T follicular helper cell (primary cell): Measurements from ENCODE around the gene TMEM52.

Experiments
- DNase-seq: peaks from one replicate; pipeline ENCODE4 v3.0.0-alpha.2; 2020; ENCODE audit warnings: low read depth
- total RNA-seq, 2 experiments: gene quantifications; one replicate each; lab custom pipeline; 2026; lab: John Stamatoyannopoulos, UW

TMEM52 gene
- total RNA-seq, result 0.06 to 0.35 reads per million in 2 experiments

GRCh38 chr1:1918901-1919303, at the start of gene TMEM52:
TMEM52 (minus strand) TSS chr1:1919279; CDS start chr1:1919265, 14 bp downstream.
- DNase-seq, result no peak

GRCh38 chr1:1967879-1968278, 48.8 kb upstream of the TMEM52 start:
- no peak for DNase-seq

- DNase-seq, result no peak
These were observed 48.1 kb upstream of the TMEM52 start for GRCh38 chr1:1967151-1967550.

GRCh38 chr1:1966071-1966740, 47.1 kb upstream of the TMEM52 start:
- DNase-seq, result no peak

- DNase-seq, result no peak
These were observed 46.5 kb upstream of the TMEM52 start for GRCh38 chr1:1965546-1965945.

DNA sequence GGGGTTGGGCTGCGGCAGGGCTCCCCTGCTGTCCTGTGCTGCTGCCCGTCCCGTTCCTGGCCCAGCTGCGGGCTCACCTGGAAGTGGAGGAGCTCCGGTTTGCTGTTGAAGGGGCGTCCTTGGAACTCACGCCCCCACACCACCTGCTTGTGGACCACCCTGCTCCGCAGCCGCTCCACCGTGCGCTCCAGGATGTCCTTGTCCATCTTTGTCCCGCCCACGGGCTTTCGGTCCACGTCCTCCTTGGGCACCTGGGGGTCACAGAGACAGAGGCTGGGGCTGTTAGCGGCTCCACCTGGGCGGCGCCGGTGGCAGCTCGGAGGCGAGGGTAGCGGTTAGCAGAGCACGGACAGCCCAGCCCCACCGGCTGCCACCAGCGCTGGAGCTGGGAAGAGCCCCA, 45.7 kb upstream of the TMEM52 start:
- DNase-seq, result no peak

DNA sequence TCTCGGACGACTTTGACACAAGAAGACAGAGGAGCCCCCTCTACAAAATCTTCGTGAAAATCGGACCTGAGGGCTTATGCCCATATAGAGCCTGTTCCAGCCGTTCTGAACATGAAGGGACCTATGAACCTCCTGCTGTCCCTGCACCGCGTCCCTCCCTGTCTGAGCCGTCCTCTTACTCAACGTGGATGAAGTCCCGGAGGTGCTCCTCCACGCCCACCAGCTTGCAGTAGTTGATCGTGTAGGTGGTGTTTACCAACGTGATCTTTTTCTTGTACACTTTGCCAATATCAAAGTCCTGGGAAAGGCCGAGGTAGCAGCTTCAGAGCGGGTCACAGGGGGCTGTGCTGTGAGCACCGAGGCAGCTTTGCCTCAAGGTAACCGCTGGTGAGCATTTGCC, 44.5 kb upstream of the TMEM52 start:
- no peak for DNase-seq

DNA sequence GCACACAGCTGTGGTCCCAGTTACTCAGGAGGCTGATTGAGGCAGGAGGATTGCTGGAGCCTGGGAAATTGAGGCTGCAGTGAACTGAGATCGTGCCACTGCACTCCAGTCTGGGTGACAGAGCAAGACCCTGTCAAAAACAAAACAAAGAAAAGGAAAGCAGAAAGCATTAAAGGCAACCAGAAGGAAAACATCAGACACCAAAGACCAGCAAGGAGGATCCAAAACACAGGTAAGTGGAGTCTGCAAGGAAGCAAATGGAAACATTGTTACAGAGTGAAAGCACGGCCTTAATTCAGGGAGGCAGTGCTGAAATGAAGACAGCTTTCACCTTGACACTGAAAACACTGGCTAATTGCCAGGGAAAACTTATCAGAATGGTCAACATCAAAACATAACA, 43.7 kb upstream of the TMEM52 start:
- no peak for DNase-seq

GRCh38 chr1:1960480-1961196, 41.6 kb upstream of the TMEM52 start:
- no peak for DNase-seq

GRCh38 chr1:1959840-1960479, 40.9 kb upstream of the TMEM52 start:
- peak; percentile 41 for DNase-seq

GRCh38 chr1:1959459-1959839, 40.4 kb upstream of the TMEM52 start:
- no peak for DNase-seq

DNA sequence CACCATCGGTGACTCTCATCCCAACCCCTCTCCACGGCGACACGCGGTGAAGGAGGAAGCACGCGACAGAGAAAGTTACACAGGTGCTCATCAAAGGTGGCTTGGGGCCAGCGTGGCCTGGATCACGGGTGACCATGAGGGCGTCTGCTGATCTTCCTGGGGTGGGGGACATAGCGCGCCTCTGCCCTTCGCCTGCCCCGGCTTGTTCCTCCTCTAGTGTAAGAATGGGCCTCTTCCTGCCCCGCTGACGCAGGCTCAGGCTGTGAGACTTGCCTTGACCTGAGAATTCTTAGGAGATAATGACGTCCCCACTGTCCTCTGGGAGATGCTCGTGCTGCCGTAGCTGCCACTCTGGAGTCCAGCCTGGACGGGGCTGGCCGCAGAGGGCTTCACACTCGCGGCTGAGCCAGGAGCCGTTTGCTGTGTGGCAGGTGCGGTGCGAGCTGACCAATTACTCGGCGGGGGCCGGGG, 39.0 kb upstream of the TMEM52 start:
- no peak for DNase-seq

- DNase-seq, result no peak
These were observed 38.5 kb upstream of the TMEM52 start for GRCh38 chr1:1957533-1957961.

- DNase-seq, result no peak
These were observed 37.8 kb upstream of the TMEM52 start for GRCh38 chr1:1956586-1957532.

DNA sequence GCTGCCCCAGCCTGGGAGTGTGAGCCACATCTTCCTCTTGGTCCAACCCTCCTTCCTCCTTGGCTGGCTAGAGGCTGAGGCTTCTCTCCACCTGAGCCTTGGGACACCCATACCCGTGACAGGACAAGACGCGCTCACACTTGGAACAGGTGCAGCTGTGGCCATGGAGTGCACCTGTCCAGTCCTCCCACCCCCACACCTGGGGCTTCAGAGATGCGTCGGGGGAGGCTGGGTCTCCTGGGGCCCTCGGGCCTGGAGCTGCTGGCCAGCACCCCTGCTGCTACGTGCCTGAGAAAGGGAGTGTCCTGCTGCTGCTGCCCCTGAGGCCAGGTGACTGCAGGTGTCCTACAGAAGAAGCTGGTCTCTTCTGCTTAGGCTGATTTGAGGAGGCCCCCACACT, 37.0 kb upstream of the TMEM52 start:
- no peak for DNase-seq

- DNase-seq, result no peak
These were observed 36.6 kb upstream of the TMEM52 start for GRCh38 chr1:1955621-1956094.

- DNase-seq, result no peak
These were observed 35.9 kb upstream of the TMEM52 start for GRCh38 chr1:1954831-1955441.

DNA sequence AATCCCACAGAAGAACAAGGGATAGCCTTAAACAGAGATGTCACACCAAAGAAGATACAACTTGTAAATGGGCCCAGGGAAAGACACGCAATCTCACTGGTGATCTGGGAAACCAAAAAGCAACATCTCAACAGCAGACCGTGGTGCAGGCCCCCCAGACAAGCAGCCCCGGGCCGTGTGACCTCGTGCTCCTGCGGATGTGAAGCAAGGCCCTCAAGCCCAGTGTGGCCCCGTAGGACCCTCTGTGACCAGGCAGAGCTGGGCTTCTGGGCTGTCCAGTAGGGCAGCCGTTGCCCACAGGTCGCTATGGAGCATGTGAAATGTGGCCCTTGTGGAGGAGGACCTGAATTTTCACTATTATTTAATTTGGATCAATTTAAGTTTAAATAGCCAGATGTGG, 34.9 kb upstream of the TMEM52 start:
- DNase-seq, result no peak

DNA sequence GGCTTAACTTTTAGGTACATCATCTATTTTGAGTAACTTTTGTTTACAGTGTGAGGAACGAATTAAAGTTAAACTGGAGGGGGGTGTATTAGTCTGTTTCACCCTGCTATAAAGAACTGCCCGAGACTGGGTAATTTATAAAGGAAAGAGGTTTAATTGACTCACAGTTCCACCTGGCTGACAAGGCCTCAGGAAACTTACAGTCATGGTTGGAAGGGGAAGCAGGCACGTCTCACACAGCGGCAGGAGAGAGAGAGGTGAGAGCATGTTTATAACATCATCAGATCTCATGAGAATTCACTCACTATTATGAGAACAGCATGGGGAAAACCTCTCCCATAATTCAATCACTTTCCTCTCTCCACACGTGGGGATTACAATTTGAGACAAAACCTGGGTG, 31.9 kb upstream of the TMEM52 start:
- no peak for DNase-seq

GRCh38 chr1:1948783-1949182, 29.7 kb upstream of the TMEM52 start:
- no peak for DNase-seq

GRCh38 chr1:1947493-1947892, 28.4 kb upstream of the TMEM52 start:
- DNase-seq, result no peak
